GM23338 (cell line): ENCODE measurements around the gene GALNT1.

Source experiments
- CTCF ChIP-seq, 2 experiments: fragments of 200-600 bp in 1 of 2; sonication (generic) in 1 of 2; conservative IDR thresholded peaks; 2 replicates each; pipeline versions ENCODE4 v1.5.1 to v1.6.1; 2016 to 2017; ENCODE audit warnings: antibody characterized with exemption in 2 of 2, low read depth in 2 of 2, mild to moderate bottlenecking in 2 of 2, moderate library complexity in 1 of 2
- EZH2 ChIP-seq: fragments of 200-600 bp; sonication (generic); IDR thresholded peaks from one replicate; pipeline ENCODE4 v1.8.0; 2017; ENCODE audit warnings: antibody characterized with exemption, mild to moderate bottlenecking, low read depth; ENCODE audit not compliant: unreplicated experiment
- POLR2AphosphoS5 ChIP-seq: IDR thresholded peaks from 2 replicates; pipeline ENCODE4 v1.6.1; 2016; ENCODE audit warnings: antibody characterized with exemption, low read depth
- REST ChIP-seq: IDR thresholded peaks from one replicate; pipeline ENCODE4 v1.6.1; 2018; ENCODE audit warnings: antibody characterized with exemption; ENCODE audit not compliant: unreplicated experiment

DNA sequence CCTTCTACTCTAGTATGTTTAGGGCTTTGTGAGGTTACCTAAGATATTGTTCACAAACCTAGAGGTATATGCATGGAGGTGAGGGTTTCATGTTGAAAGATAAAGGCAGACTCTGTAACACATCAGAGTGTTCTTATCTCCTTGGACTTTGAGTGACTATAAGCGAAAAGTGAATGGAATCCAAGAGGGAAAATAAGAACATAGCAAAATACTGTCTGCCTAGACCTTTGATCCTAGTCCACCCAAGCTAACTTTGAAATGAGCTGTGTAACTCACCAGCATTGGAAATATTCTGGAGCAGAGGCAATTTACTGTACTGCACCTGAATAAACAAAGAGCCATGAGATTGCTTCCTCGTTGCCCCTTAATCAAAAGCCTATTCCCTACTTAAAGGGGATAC lies 28.2 kb upstream of the GALNT1 start:
- TF ChIP-seq CTCF (conservative IDR thresholded peaks at IDR 0.05; ENCODE audit: low read depth in 2 of 2) (no peak), EZH2 (no peak), POLR2AphosphoS5 (no peak), REST (no peak)
